Endodermal cell (in vitro differentiated cells): ENCODE measurements around the gene GSK3A. TPM values are rescaled to one million over a fixed set of nuclear protein-coding genes. Genes with fewer than 3 reads are reported as not detected.

Source experiments
- DNase-seq: peaks from one replicate; pipeline ENCODE4 v3.0.0-alpha.2; 2017
- H3K27ac ChIP-seq: 2 replicates; pipeline ENCODE4 v1.5.1; 2013; ENCODE audit warnings: mild to moderate bottlenecking, low read depth, low read length, moderate library complexity
- H3K27me3 ChIP-seq: 2 replicates; pipeline ENCODE4 v1.6.1; 2013; ENCODE audit warnings: mild to moderate bottlenecking, low read length, moderate library complexity; ENCODE audit not compliant: insufficient read depth, control insufficient read depth, poor library complexity, severe bottlenecking
- H3K36me3 ChIP-seq: 2 replicates; pipeline ENCODE4 v1.7.0; 2013; ENCODE audit warnings: mild to moderate bottlenecking, low read length, moderate library complexity; ENCODE audit not compliant: control insufficient read depth, insufficient read depth
- H3K4me1 ChIP-seq: one replicate; pipeline ENCODE4 v1.7.0; 2013; ENCODE audit warnings: low read length; ENCODE audit not compliant: control insufficient read depth, insufficient read depth
- H3K4me3 ChIP-seq: 2 replicates; pipeline ENCODE4 v1.5.1; 2013; ENCODE audit warnings: mild to moderate bottlenecking, low read length, moderate library complexity
- H3K9ac ChIP-seq: 2 replicates; pipeline ENCODE4 v1.6.1; 2013; ENCODE audit warnings: mild to moderate bottlenecking, low read length, moderate library complexity; ENCODE audit not compliant: poor library complexity, severe bottlenecking; ENCODE audit errors: extremely low read depth
- H3K9me3 ChIP-seq: 2 replicates; pipeline ENCODE4 v1.6.1; 2013; ENCODE audit warnings: mild to moderate bottlenecking, low read length, moderate library complexity; ENCODE audit not compliant: control insufficient read depth
- H3K27ac Mint-ChIP-seq: 2 replicates; pipeline ENCODE4 v1.8.0; 2020; ENCODE audit warnings: mixed read lengths
- H3K27me3 Mint-ChIP-seq: 2 replicates; pipeline ENCODE4 v1.8.0; 2021; ENCODE audit warnings: mild to moderate bottlenecking, mixed read lengths; ENCODE audit not compliant: insufficient read depth
- H3K36me3 Mint-ChIP-seq: 2 replicates; pipeline ENCODE4 v1.8.0; 2020; ENCODE audit warnings: low read depth, mixed read lengths
- H3K4me1 Mint-ChIP-seq: 2 replicates; pipeline ENCODE4 v1.8.0; 2020; ENCODE audit warnings: mixed read lengths
- H3K4me3 Mint-ChIP-seq: 2 replicates; pipeline ENCODE4 v1.8.0; 2020; ENCODE audit warnings: mild to moderate bottlenecking, moderate library complexity, mixed read lengths
- H3K9me3 Mint-ChIP-seq: 2 replicates; pipeline ENCODE4 v1.8.0; 2020; ENCODE audit warnings: mild to moderate bottlenecking, mixed read lengths
- CTCF ChIP-seq: fragments of 200-600 bp; sonication (generic); conservative IDR thresholded peaks from 2 replicates; pipeline ENCODE4 v1.5.0; 2021; ENCODE audit warnings: antibody characterized with exemption, mild to moderate bottlenecking
- WGBS, 2 experiments: methylation state at CpG; one replicate each; pipeline versions ENCODE4 v1.1.5 to v1.1.7; 2013; ENCODE audit warnings: missing lambda C conversion rate in 2 of 2, mixed read lengths in 1 of 2; ENCODE audit not compliant: insufficient coverage in 1 of 2, insufficient read length in 1 of 2; 5-methylcytosine and 5-hydroxymethylcytosine counted together
- total RNA-seq, 2 donors: library from RNA; stranded (reverse); fragmentation: NEBNext Ultra II Directional in 1 of 2; extraction: Animal tissue kit (Norgen Biotek cat#: 25700) in 1 of 2; gene quantifications; 2 replicates in 1 of 2; 3 replicates in 1 of 2; pipeline ENCODE4 v1.2.1, GENCODE V29; 2021

GSK3A gene
- total RNA-seq, 2 donors from 2014 or later, result 52.6 to 55.1 TPM

- Histone ChIP-seq H3K27ac (peak overlapping the region; percentile 36), H3K9me3 (no peaks in the 10 kb centered on the region), H3K4me3 (peak overlapping the region; percentile 76), H3K4me1 (peaks cover 15% of the 10 kb centered on the region), H3K36me3 (peaks cover 15% of the 10 kb centered on the region), H3K27me3 (no peaks in the 10 kb centered on the region), H3K9ac (no peak overlapping the region)
- Mint-ChIP-seq H3K27ac (no peak overlapping the region), H3K27me3 (no peaks in the 10 kb centered on the region), H3K4me1 (peaks cover 34% of the 10 kb centered on the region), H3K9me3 (no peaks in the 10 kb centered on the region), H3K4me3 (no peak overlapping the region), H3K36me3 (peaks cover 8% of the 10 kb centered on the region)
- no peak for TF ChIP-seq CTCF
- peak; percentile 97 for DNase-seq
- WGBS, 2 experiments, result 10 to 21% methylated on average over 22 to 54 of the region's 74 CpGs
Measured at GRCh38 chr19:42283188-42284065, 41.0 kb upstream of the GSK3A start.

DNA sequence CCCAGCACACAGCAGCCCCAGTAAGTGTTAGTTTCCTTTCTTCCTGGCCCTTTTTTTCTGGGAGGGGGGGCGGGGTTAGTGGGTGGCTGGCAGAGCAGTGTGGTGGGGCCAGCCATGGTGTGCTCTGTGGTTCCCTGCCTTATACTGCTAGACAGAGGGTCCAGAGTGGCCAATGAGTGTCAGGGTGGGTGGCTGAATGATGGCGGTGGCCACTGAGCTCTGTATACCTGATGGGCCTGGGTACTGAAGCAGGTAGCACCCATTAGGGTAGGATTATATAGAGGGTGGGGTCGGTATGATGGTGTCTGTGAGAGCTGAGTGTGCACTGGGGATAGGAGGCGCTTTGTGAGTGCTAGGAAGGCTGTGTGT is 40.4 kb upstream of the GSK3A start:
- peaks cover 38% of the 10 kb centered on the region for H3K4me1 Mint-ChIP-seq
- H3K9me3 Mint-ChIP-seq, result no peaks in the 10 kb centered on the region
- Histone ChIP-seq H3K27ac (peak overlapping the region; percentile 77), H3K27me3 (no peaks in the 10 kb centered on the region), H3K9ac (no peak overlapping the region), H3K36me3 (peaks cover 9% of the 10 kb centered on the region), H3K4me1 (peaks cover 15% of the 10 kb centered on the region), H3K9me3 (no peaks in the 10 kb centered on the region), H3K4me3 (peak overlapping the region; percentile 76)
- no peaks in the 10 kb centered on the region for H3K27me3 Mint-ChIP-seq
- 55 to 56% methylated on average over 2 to 3 of the region's 4 CpGs for WGBS, 2 experiments
- no peak for TF ChIP-seq CTCF
- no peak overlapping the region for H3K4me3 Mint-ChIP-seq
- H3K36me3 Mint-ChIP-seq, result peaks cover 8% of the 10 kb centered on the region
- DNase-seq, result peak; percentile 58
- H3K27ac Mint-ChIP-seq, result peak overlapping the region; percentile 72

- Histone ChIP-seq H3K9ac (no peak overlapping the region), H3K4me1 (peaks cover 15% of the 10 kb centered on the region), H3K27me3 (no peaks in the 10 kb centered on the region), H3K36me3 (peaks cover 2% of the 10 kb centered on the region), H3K9me3 (no peaks in the 10 kb centered on the region), H3K4me3 (peak overlapping the region; percentile 67), H3K27ac (peak overlapping the region; percentile 77)
- H3K27me3 Mint-ChIP-seq, result no peaks in the 10 kb centered on the region
- H3K9me3 Mint-ChIP-seq, result no peaks in the 10 kb centered on the region
- 34 to 42% methylated on average over 4 to 7 of the region's 7 CpGs for WGBS, 2 experiments
- TF ChIP-seq CTCF, result no peak
- H3K4me3 Mint-ChIP-seq, result no peak overlapping the region
- peak overlapping the region; percentile 72 for H3K27ac Mint-ChIP-seq
- peak; percentile 83 for DNase-seq
- peaks cover 38% of the 10 kb centered on the region for H3K4me1 Mint-ChIP-seq
- H3K36me3 Mint-ChIP-seq, result peaks cover 5% of the 10 kb centered on the region
Measured at GRCh38 chr19:42281827-42282762, 39.7 kb upstream of the GSK3A start.
